MM.1S (cell line): ENCODE measurements around the gene HUWE1.

ENCODE experiments used
- CTCF ChIP-seq: fragments of 300-600 bp; sonication (generic); IDR thresholded peaks from 2 replicates; pipeline ENCODE4 v1.5.1; 2016; ENCODE audit warnings: antibody characterized with exemption, low read length, mixed read lengths
- EZH2 ChIP-seq: fragments of 300-600 bp; sonication (generic); optimal IDR thresholded peaks from 2 replicates; pipeline ENCODE3; 2017; ENCODE audit warnings: low read depth, mild to moderate bottlenecking, antibody characterized with exemption, low read length, mixed read lengths

- no peak for TF ChIP-seq CTCF
- TF ChIP-seq EZH2, result no peak
Measured at GRCh38 chrX:53544936-53545335, 141.6 kb downstream of the HUWE1 start.
